Bronchial epithelial cell (primary cell): ENCODE data around the gene IFI27L1. TPM values are rescaled to one million over a fixed set of nuclear protein-coding genes. Genes with fewer than 3 reads are reported as not detected.

Experiments used
- DNase-seq: peaks from one replicate; pipeline ENCODE4 v3.0.0-alpha.2; 2010; ENCODE audit warnings: low read depth
- FAIRE-seq: peaks from 2 replicates; lab custom pipeline; 2011; peaks lifted over from hg19 to GRCh38; lab: Jason Lieb, UNC
- H3K27me3 ChIP-seq: 2 replicates; pipeline ENCODE4 v1.5.1; 2011; ENCODE audit warnings: low read length; ENCODE audit not compliant: control insufficient read depth, insufficient read depth
- H3K36me3 ChIP-seq: 2 replicates; pipeline ENCODE4 v1.5.1; 2011; ENCODE audit warnings: low read length; ENCODE audit not compliant: control insufficient read depth, insufficient read depth
- H3K4me3 ChIP-seq: 2 replicates; pipeline ENCODE4 v1.5.1; 2011; ENCODE audit warnings: mild to moderate bottlenecking, low read depth, low read length, control low read depth
- CTCF ChIP-seq: IDR thresholded peaks from 2 replicates; pipeline ENCODE4 v1.5.1; 2011; ENCODE audit warnings: mild to moderate bottlenecking, moderate library complexity, low read length, control low read depth, inconsistent platforms; ENCODE audit not compliant: insufficient read depth, severe bottlenecking
- total RNA-seq: library from RNA; depleted of rRNA; stranded (reverse); fragments of >200 nt; gene quantifications from 2 replicates; pipeline ENCODE4 v1.2.1, GENCODE V29; 2014

IFI27L1 gene
- total RNA-seq, 1 donor from 2014 or later: 8.7 TPM

GRCh38 chr14:94054936-94055335, 26.2 kb upstream of the IFI27L1 start:
- DNase-seq: no peak
- Histone ChIP-seq H3K4me3 (no peak overlapping the region), H3K36me3 (peaks cover 30% of the 10 kb centered on the region), H3K27me3 (no peaks in the 10 kb centered on the region)
- TF ChIP-seq CTCF: no peak
- FAIRE-seq: no peak

GRCh38 chr14:94056579-94057308, 24.4 kb upstream of the IFI27L1 start:
- DNase-seq: no peak
- H3K27me3 ChIP-seq: no peaks in the 10 kb centered on the region
- H3K36me3 ChIP-seq: peaks cover 27% of the 10 kb centered on the region
- H3K4me3 ChIP-seq: no peak overlapping the region
- FAIRE-seq: no peak
- TF ChIP-seq CTCF: no peak

GRCh38 chr14:94058128-94058673, 22.9 kb upstream of the IFI27L1 start:
- FAIRE-seq (no peak), DNase-seq (no peak)
- no peaks in the 10 kb centered on the region for H3K27me3 ChIP-seq
- no peak overlapping the region for H3K4me3 ChIP-seq
- peaks cover 24% of the 10 kb centered on the region for H3K36me3 ChIP-seq
- TF ChIP-seq CTCF: no peak

GRCh38 chr14:94058674-94059138, 22.4 kb upstream of the IFI27L1 start:
- no peak for TF ChIP-seq CTCF
- DNase-seq: no peak
- Histone ChIP-seq H3K4me3 (no peak overlapping the region), H3K36me3 (peaks cover 24% of the 10 kb centered on the region), H3K27me3 (no peaks in the 10 kb centered on the region)
- no peak for FAIRE-seq

- no peak for TF ChIP-seq CTCF
- H3K36me3 ChIP-seq: peaks cover 23% of the 10 kb centered on the region
Observed at GRCh38 chr14:94059998-94060397, 21.1 kb upstream of the IFI27L1 start.

More at GRCh38 chr14:94059998-94060397, 21.1 kb upstream of the IFI27L1 start:
- FAIRE-seq (no peak), DNase-seq (no peak)
- Histone ChIP-seq H3K4me3 (no peak overlapping the region), H3K27me3 (no peaks in the 10 kb centered on the region)
